HCT116 (cell line): Measurements from ENCODE around the gene ZRANB1. TPM values are rescaled to one million over a fixed set of nuclear protein-coding genes. Genes with fewer than 3 reads are reported as not detected.

Experiments
- ATAC-seq: fragments of 200-7000 bp; cut with Tn5 transposase; 2 replicates; pipeline ENCODE4 v1.9.1; 2020; ENCODE audit warnings: mild to moderate bottlenecking, moderate library complexity
- BruUV-seq: library from RNA; stranded (reverse); fragments of 400-500 nt; replicated peaks from 2 replicates; lab custom pipeline; 2021; lab: Mats Ljungman, UMichigan
- CTCF ChIA-PET: fragments of 300-600 bp; sonication (Branson Sonifier 250); formaldehyde crosslinking; loops from one replicate; lab custom pipeline; 2021; ENCODE audit warnings: antibody characterized with exemption; lab: Charles Lee
- POLR2A ChIA-PET: fragments of 300-600, 350-600 bp; sonication (Branson Sonifier 250); formaldehyde crosslinking; loops from one replicate; lab custom pipeline; 2021; ENCODE audit warnings: antibody characterized with exemption; lab: Charles Lee
- RAD21 ChIA-PET, 2 experiments: fragments of 300-600 bp; sonication (Branson Sonifier 250); formaldehyde crosslinking; loops; one replicate each; lab custom pipeline; 2023; ENCODE audit warnings: low total read pairs in 2 of 2; ENCODE audit not compliant: uncharacterized antibody in 2 of 2, unreplicated experiment in 2 of 2, low non-redundant PET in 1 of 2; lab: Charles Lee
- DNase-seq: peaks from one replicate; pipeline ENCODE4 v3.0.0-alpha.2; 2010; ENCODE audit warnings: low read depth, low spot score
- H2AFZ ChIP-seq: fragments of 200-600 bp; shearing (Covaris generic), sonication (generic); 2 replicates; pipeline ENCODE4 v1.6.1; 2017; ENCODE audit warnings: low read depth, mixed run types, mixed read lengths, antibody characterized with exemption, low read length; ENCODE audit not compliant: poor library complexity, severe bottlenecking
- H3K27ac ChIP-seq: 2 replicates; pipeline ENCODE4 v1.5.1; 2012; ENCODE audit warnings: low read depth, low read length
- H3K27me3 ChIP-seq: fragments of 200-600 bp; sonication (generic); 2 replicates; pipeline ENCODE4 v1.6.1; 2016; ENCODE audit warnings: mixed run types, low read length, mixed read lengths; ENCODE audit not compliant: insufficient read depth
- H3K36me3 ChIP-seq, 2 experiments: fragments of 200-500 bp in 1 of 2; fragments of 200-600 bp in 1 of 2; sonication (Bioruptor generic) in 1 of 2; sonication (generic) in 1 of 2; 2 replicates each; pipeline versions ENCODE4 v1.5.1 to v1.6.1; 2014 to 2016; ENCODE audit warnings: low read length in 2 of 2, inconsistent platforms in 1 of 2, mixed read lengths in 1 of 2, mixed run types in 1 of 2; ENCODE audit not compliant: insufficient read depth in 2 of 2, control insufficient read depth in 1 of 2
- H3K4me1 ChIP-seq, 2 experiments: fragments of 200-600 bp in 1 of 2; sonication (generic) in 1 of 2; 2 replicates each; pipeline versions ENCODE4 v1.5.1 to v1.6.1; 2012 to 2017; ENCODE audit warnings: low read length in 2 of 2, inconsistent platforms in 1 of 2, mild to moderate bottlenecking in 1 of 2, mixed read lengths in 1 of 2, mixed run types in 1 of 2, moderate library complexity in 1 of 2; ENCODE audit not compliant: insufficient read depth in 2 of 2, control insufficient read depth in 1 of 2
- H3K4me2 ChIP-seq: fragments of 200-600 bp; sonication (generic); 2 replicates; pipeline ENCODE4 v1.6.1; 2017; ENCODE audit warnings: mixed run types, low read length, mixed read lengths
- H3K4me3 ChIP-seq, 2 experiments: fragments of 200-600 bp in 1 of 2; sonication (generic) in 1 of 2; replicated peaks in 1 of 2; 2 replicates each; pipeline ENCODE4 v1.5.1; 2011 to 2016; ENCODE audit warnings: low read length in 2 of 2, control low read depth in 1 of 2, low read depth in 1 of 2, mild to moderate bottlenecking in 1 of 2, mixed read lengths in 1 of 2, mixed run types in 1 of 2
- H3K79me2 ChIP-seq: fragments of 200-600 bp; sonication (generic); 2 replicates; pipeline ENCODE4 v1.6.1; 2017; ENCODE audit warnings: mild to moderate bottlenecking, mixed run types, low read length, moderate library complexity, mixed read lengths; ENCODE audit not compliant: insufficient read depth
- H3K9ac ChIP-seq: fragments of 200-600 bp; sonication (generic); 2 replicates; pipeline ENCODE4 v1.6.1; 2016; ENCODE audit warnings: low read length, mixed read lengths
- H3K9me2 ChIP-seq: fragments of 200-600 bp; sonication (generic), shearing (Covaris generic); 2 replicates; pipeline ENCODE4 v1.6.1; 2017; ENCODE audit warnings: mixed run types, mild to moderate bottlenecking, moderate library complexity; ENCODE audit not compliant: insufficient read depth
- H3K9me3 ChIP-seq, 2 experiments: fragments of 200-500 bp in 1 of 2; fragments of 200-600 bp in 1 of 2; sonication (Bioruptor generic) in 1 of 2; sonication (generic) in 1 of 2; 2 replicates each; pipeline ENCODE4 v1.6.1; 2014 to 2017; ENCODE audit warnings: low read length in 2 of 2, mixed read lengths in 2 of 2, inconsistent platforms in 1 of 2, low read depth in 1 of 2, mild to moderate bottlenecking in 1 of 2, mixed run types in 1 of 2, moderate library complexity in 1 of 2; ENCODE audit not compliant: control insufficient read depth in 1 of 2, insufficient read depth in 1 of 2
- H4K20me1 ChIP-seq: fragments of 200-600 bp; sonication (generic), shearing (Covaris generic); 2 replicates; pipeline ENCODE4 v1.6.1; 2017; ENCODE audit warnings: mixed run types, mild to moderate bottlenecking, moderate library complexity; ENCODE audit not compliant: insufficient read depth
- EZH2 ChIP-seq: fragments of 200-600 bp; sonication (generic); IDR thresholded peaks from 2 replicates; pipeline ENCODE4 v1.6.1; 2017; ENCODE audit warnings: antibody characterized with exemption, mixed run types
- FOSL1 ChIP-seq: IDR thresholded peaks from 2 replicates; pipeline ENCODE4 v1.6.1; 2012; ENCODE audit warnings: low read depth
- POLR2AphosphoS5 ChIP-seq: IDR thresholded peaks from 2 replicates; pipeline ENCODE4 v1.6.1; 2011; ENCODE audit warnings: mild to moderate bottlenecking, low read depth, low read length, moderate library complexity
- SRF ChIP-seq: IDR thresholded peaks from 2 replicates; pipeline ENCODE4 v1.6.1; 2012; ENCODE audit warnings: low read depth
- intact Hi-C: fragments of 100-400 bp; cut with micrococcal nuclease; formaldehyde crosslinking; loops from 2 replicates; pipeline ENCODE4 v1.10.0; 2022
- total RNA-seq: library from RNA; stranded (reverse); gene quantifications from one replicate; pipeline ENCODE4 v1.2.1, GENCODE V29; 2021; ENCODE audit not compliant: unreplicated experiment
- TF ChIP-seq, protein P1 (sequence below), 3 experiments: fragments of 200-600 bp in 1 of 3; sonication (generic) in 1 of 3; IDR thresholded peaks in 2 of 3; conservative IDR thresholded peaks in 1 of 3; 2 replicates each; pipeline ENCODE4 v1.5.1; 2012 to 2017; ENCODE audit warnings: low read depth in 2 of 3, low read length in 2 of 3, antibody characterized with exemption in 1 of 3, borderline replicate concordance in 1 of 3, control low read depth in 1 of 3, mild to moderate bottlenecking in 1 of 3, mixed read lengths in 1 of 3, mixed run types in 1 of 3, moderate library complexity in 1 of 3; ENCODE audit not compliant: insufficient read depth in 1 of 3
- TF ChIP-seq, protein P2 (sequence below): IDR thresholded peaks from 2 replicates; pipeline ENCODE4 v1.6.1; 2012; ENCODE audit warnings: low read depth

Gene ZRANB1
- total RNA-seq, 1 experiment from 2014 or later, result 23.9 TPM

GRCh38 chr10:125034675-125035074 is 92.8 kb downstream of the ZRANB1 start:
- Histone ChIP-seq H2AFZ (no peak overlapping the region), H3K4me3 (0 out of 4 replicates have a peak overlapping the region, but pooled peaks of 1 of the 2 experiments have one; percentile 8), H3K27me3 (no peaks in the 10 kb centered on the region), H3K27ac (peak overlapping the region; percentile 8; the same call in 1 of the 2 replicates), H3K4me1 (peaks cover 53 to 62% of the 10 kb centered on the region in 2 experiments), H3K36me3 (peaks cover 0 to 4% of the 10 kb centered on the region in 2 experiments; a peak in 1 of 4 replicates), H3K9me3 (no peaks in the 10 kb centered on the region), H4K20me1 (no peaks in the 10 kb centered on the region), H3K79me2 (peaks cover 95% of the 10 kb centered on the region), H3K9me2 (no peaks in the 10 kb centered on the region), H3K4me2 (peak overlapping the region; percentile 60), H3K9ac (peak overlapping the region; percentile 15; the same call in 1 of the 2 replicates)
- ATAC-seq (no peak), DNase-seq (no peak)
- intact Hi-C loops, result no loop called here
- TF ChIP-seq SRF (no peak), POLR2AphosphoS5 (peak; percentile 33)
- TF ChIP-seq, protein P1, sequence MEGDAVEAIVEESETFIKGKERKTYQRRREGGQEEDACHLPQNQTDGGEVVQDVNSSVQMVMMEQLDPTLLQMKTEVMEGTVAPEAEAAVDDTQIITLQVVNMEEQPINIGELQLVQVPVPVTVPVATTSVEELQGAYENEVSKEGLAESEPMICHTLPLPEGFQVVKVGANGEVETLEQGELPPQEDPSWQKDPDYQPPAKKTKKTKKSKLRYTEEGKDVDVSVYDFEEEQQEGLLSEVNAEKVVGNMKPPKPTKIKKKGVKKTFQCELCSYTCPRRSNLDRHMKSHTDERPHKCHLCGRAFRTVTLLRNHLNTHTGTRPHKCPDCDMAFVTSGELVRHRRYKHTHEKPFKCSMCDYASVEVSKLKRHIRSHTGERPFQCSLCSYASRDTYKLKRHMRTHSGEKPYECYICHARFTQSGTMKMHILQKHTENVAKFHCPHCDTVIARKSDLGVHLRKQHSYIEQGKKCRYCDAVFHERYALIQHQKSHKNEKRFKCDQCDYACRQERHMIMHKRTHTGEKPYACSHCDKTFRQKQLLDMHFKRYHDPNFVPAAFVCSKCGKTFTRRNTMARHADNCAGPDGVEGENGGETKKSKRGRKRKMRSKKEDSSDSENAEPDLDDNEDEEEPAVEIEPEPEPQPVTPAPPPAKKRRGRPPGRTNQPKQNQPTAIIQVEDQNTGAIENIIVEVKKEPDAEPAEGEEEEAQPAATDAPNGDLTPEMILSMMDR (IDR thresholded peaks at IDR 0.05 in 2 of 3, conservative IDR thresholded peaks at IDR 0.05 in 1 of 3; ENCODE audit: borderline replicate concordance in 1 of 3, insufficient read depth in 1 of 3, low read depth in 2 of 3, low read length in 2 of 3), result no peak
- POLR2A ChIA-PET, result interaction anchor here (1.2 to 3.7 kb wide), 3 partner anchors 11 to 28 kb away, joined by 3 to 21 read pairs (median 3); no protein-coding TSS in a partner anchor
- no TSS peak for BruUV-seq
- RAD21 ChIA-PET, result no interaction called here
- CTCF ChIA-PET, result interaction anchor here (1.6 to 4.1 kb wide), 2 partner anchors 12 to 42 kb away, joined by 5 to 47 read pairs; no protein-coding TSS in a partner anchor

DNA sequence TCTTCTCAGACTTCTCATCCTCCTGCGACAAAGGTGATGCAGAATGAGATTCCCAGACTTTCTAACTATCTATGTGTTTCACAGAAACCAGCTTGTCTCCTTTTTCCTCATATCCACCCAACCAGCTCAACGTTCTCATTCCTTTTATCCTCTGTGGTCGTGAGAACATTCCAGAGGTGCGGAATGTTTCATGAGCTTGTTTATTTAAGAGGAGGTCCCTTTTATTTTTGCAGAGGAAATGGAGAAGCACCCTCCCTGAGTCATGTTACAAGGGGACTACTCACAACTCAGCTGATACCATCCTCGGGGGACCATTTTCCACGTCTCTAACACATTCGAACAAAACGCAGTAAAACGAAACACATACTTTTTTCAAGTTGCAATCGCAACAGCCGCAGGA is 93.2 kb downstream of the ZRANB1 start:
- POLR2A ChIA-PET, result interaction anchor here (1.2 to 3.7 kb wide), 3 partner anchors 10 to 28 kb away, joined by 3 to 21 read pairs (median 3); no protein-coding TSS in a partner anchor
- ATAC-seq (peak; percentile 19), DNase-seq (peak; percentile 64)
- Histone ChIP-seq H3K4me3 (peak overlapping the region in 1 of 2 experiments; percentile 8; a peak in 1 of 4 replicates), H3K79me2 (peaks cover 95% of the 10 kb centered on the region), H3K36me3 (peaks cover 0 to 4% of the 10 kb centered on the region in 2 experiments; a peak in 1 of 4 replicates), H3K9me2 (no peaks in the 10 kb centered on the region), H3K27me3 (no peaks in the 10 kb centered on the region), H3K27ac (peak overlapping the region; percentile 8; the same call in 1 of the 2 replicates), H3K4me2 (peak overlapping the region; percentile 60), H3K9ac (peak overlapping the region; percentile 15; the same call in 1 of the 2 replicates), H2AFZ (no peak overlapping the region), H3K9me3 (no peaks in the 10 kb centered on the region), H3K4me1 (peaks cover 57 to 67% of the 10 kb centered on the region in 2 experiments), H4K20me1 (no peaks in the 10 kb centered on the region)
- intact Hi-C loops, result no loop called here
- TF ChIP-seq FOSL1, result no peak
- 0 out of 2 replicates have a peak, but pooled peaks have one; percentile 17 for TF ChIP-seq POLR2AphosphoS5
- TF ChIP-seq, protein P2, sequence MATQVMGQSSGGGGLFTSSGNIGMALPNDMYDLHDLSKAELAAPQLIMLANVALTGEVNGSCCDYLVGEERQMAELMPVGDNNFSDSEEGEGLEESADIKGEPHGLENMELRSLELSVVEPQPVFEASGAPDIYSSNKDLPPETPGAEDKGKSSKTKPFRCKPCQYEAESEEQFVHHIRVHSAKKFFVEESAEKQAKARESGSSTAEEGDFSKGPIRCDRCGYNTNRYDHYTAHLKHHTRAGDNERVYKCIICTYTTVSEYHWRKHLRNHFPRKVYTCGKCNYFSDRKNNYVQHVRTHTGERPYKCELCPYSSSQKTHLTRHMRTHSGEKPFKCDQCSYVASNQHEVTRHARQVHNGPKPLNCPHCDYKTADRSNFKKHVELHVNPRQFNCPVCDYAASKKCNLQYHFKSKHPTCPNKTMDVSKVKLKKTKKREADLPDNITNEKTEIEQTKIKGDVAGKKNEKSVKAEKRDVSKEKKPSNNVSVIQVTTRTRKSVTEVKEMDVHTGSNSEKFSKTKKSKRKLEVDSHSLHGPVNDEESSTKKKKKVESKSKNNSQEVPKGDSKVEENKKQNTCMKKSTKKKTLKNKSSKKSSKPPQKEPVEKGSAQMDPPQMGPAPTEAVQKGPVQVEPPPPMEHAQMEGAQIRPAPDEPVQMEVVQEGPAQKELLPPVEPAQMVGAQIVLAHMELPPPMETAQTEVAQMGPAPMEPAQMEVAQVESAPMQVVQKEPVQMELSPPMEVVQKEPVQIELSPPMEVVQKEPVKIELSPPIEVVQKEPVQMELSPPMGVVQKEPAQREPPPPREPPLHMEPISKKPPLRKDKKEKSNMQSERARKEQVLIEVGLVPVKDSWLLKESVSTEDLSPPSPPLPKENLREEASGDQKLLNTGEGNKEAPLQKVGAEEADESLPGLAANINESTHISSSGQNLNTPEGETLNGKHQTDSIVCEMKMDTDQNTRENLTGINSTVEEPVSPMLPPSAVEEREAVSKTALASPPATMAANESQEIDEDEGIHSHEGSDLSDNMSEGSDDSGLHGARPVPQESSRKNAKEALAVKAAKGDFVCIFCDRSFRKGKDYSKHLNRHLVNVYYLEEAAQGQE, result no peak
- TF ChIP-seq EZH2, result no peak
- RAD21 ChIA-PET, result no interaction called here
- CTCF ChIA-PET, result interaction anchor here (1.6 to 4.1 kb wide), 2 partner anchors 12 to 42 kb away, joined by 5 to 47 read pairs; no protein-coding TSS in a partner anchor
- BruUV-seq, result no TSS peak
